Stimulated activated CD8-positive, alpha-beta memory T cell treated with anti-CD3 and anti-CD28 coated beads, Interleukin-15, amount 100 ng/mL, for 48 hours (primary cell): ENCODE data around the gene CRB2.

Source experiments
- DNase-seq, 2 donors: peaks; one replicate each; pipeline ENCODE4 v3.0.0-alpha.2; 2020; ENCODE audit warnings: low read depth in 2 of 2

The CRB2 gene

DNA sequence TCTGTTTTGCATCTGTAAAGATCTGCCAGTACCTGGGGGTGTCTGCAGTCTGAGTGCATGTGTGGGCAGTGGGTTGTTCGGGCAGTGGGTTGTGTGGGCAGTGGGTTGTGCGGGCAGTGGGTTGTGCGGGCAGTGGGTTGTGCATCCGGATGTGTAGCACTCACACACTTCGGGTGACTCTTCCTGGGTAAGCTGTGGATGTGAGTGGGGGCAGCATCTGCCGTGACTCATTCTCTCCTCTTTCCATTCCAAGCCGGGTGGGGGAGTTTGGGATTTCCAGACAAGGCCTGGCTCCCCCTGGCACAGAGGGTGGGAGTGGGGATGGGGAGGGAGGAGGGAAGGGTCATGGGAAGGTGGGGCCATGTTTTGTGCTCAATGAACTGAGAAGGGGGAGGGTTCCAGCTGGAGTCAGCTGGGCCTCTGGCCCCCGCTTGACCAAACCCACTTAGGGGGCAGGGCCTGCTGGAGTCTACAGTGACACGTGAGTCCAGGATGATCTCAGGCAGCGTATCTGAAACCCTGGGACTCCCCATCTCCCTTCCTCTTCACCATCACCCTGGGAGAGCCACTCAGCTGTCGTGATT, 8.3 kb downstream of the CRB2 start:
- no peak for DNase-seq

DNA sequence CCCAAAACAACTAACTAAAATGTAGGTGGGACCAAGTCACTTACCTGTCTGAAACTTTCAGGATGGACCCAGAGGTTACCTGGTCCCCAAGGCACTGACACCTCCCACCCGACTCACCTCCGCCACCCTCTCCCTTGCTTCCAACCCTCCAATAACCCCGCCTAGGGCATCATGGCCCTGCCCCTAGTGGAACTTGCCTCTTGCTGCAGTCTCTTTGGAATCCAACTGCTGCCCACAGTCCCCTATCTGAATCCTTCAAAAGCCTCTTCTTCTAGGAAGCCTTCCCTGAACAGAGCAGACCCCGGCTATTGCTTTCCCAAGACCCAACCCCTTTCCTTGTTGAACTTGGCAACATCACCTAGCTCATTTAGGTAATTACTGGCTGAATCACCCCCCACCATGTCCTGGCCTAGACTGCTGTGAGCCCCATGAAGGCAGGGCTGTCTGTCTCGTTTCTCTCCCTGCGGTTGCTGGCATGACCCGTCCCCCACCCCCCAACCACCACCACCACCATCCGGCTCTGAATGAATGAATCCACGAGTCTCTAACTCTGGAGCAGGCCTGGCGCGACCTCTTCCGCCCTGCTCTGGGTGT, 9.4 kb downstream of the CRB2 start:
- DNase-seq, result no peak

DNA sequence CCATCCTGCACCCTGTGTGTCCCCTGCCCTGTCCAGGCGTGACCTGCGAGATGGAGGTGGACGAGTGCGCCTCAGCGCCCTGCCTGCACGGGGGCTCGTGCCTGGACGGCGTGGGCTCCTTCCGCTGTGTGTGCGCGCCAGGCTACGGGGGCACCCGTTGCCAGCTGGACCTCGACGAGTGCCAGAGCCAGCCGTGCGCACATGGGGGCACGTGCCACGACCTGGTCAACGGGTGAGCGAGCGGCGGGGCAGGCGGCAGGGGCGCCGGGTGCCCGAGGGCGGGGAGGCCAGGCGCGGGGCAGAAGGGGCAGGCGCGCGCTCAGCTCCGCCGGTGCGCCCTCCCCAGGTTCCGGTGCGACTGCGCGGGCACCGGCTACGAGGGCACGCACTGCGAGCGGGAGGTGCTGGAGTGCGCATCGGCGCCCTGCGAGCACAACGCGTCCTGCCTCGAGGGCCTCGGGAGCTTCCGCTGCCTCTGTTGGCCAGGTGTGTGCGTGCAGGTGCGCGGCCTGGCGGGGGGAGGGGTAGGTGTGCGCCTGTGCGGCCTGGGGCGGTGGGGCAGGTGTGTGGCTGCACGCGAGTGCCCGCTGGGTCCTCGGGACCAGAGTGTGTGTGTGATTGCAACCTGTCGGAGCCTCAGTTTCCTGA, 10.0 kb downstream of the CRB2 start:
- DNase-seq, result no peak

DNA sequence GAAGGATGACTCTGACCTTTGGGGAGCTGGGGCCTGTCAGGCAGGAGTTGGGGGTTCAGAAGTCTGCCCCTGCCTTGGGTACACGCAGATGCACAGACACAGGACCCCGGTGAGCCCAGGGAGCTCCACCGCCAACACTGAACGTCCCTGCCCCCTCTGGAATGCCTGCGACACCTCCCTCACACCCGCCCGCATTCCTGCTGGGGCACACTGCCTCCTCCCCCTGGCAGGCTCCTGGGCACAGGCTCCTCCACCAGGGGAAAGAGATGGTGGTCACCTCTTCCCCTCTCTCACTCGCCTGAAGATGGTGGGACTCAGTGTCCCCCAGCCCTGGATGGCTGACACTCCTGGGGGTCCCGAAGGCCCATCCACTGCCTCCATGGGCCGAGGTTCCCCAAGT, 12.0 kb downstream of the CRB2 start:
- DNase-seq, result no peak

DNA sequence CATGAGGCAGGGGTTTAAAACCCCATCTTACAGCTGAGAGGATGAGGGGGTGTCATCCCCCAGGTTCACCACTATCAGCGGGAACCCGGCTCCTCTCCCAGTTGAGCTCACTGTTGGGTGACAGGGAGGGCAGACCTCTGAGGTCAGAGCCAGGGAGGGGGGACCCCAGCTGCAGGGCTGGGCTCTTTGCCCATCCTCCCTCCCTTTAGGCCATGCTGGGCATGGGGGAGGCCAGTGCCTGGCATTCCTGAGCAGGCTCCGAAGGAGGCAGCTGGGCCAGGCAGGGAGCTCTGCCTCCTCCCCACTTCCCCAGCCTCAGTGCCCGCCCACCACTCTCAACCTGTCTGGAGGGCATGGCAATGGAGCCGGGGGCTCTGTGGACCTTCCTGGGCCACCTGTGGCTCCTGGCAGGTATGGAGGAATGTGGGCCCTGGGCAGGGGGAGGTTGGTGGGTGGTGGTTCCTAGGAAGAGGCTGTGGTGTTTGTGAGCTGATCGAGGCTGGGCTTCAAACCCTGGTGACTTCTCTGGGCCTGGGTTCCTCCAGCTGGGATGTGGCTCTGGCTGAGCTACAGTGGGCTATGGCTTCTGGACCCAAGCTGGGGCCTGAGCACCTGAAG, 12.6 kb downstream of the CRB2 start:
- DNase-seq, result no peak

DNA sequence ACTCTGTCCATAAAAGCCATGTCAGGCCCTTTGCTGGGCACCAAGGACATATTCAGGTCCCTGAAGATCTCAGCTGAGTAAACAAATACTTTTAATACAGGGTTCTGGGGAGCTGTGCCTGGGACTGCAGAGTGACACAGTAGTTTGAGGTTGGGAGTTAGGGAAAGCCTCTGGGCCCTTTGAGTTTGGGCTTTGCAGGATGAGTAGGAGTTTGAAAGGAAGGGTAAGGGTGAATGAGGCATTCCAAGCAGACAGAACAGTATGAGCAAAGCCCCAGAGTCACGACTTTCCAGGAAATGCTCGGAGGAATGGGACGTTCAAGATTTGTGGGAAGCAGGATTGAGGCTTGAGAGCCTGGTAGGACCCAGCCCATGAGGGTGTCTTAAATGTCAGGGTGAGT, 13.3 kb downstream of the CRB2 start:
- DNase-seq, result no peak

DNA sequence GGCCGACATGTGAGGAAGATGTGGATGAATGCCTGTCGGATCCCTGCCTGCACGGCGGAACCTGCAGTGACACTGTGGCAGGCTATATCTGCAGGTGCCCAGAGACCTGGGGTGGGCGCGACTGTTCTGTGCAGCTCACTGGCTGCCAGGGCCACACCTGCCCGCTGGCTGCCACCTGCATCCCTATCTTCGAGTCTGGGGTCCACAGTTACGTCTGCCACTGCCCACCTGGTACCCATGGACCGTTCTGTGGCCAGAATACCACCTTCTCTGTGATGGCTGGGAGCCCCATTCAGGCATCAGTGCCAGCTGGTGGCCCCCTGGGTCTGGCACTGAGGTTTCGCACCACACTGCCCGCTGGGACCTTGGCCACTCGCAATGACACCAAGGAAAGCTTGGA, 14.1 kb downstream of the CRB2 start:
- DNase-seq, result no peak

DNA sequence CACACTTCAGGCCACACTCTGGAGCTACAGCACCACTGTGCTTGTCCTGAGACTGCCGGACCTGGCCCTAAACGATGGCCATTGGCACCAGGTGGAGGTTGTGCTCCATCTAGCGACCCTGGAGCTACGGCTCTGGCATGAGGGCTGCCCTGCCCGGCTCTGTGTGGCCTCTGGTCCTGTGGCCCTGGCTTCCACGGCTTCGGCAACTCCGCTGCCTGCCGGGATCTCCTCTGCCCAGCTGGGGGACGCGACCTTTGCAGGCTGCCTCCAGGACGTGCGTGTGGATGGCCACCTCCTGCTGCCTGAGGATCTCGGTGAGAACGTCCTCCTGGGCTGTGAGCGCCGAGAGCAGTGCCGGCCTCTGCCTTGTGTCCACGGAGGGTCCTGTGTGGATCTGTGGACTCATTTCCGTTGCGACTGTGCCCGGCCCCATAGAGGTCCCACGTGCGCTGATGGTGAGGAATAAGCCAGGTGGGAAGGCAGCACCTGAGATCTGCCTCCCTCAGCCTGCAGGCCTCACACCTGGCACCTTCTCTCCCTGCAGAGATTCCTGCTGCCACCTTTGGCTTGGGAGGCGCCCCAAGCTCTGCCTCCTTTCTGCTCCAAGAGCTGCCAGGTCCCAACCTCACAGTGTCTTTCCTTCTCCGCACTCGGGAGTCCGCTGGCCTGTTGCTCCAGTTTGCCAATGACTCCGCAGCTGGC, 14.7 kb downstream of the CRB2 start:
- no peak for DNase-seq

DNA sequence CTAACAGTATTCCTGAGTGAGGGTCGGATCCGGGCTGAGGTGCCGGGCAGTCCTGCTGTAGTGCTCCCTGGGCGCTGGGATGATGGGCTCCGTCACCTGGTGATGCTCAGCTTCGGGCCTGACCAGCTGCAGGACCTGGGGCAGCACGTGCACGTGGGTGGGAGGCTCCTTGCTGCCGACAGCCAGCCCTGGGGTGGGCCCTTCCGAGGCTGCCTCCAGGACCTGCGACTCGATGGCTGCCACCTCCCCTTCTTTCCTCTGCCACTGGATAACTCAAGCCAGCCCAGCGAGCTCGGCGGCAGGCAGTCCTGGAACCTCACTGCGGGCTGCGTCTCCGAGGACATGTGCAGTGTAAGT, 15.2 kb downstream of the CRB2 start:
- DNase-seq, result no peak

DNA sequence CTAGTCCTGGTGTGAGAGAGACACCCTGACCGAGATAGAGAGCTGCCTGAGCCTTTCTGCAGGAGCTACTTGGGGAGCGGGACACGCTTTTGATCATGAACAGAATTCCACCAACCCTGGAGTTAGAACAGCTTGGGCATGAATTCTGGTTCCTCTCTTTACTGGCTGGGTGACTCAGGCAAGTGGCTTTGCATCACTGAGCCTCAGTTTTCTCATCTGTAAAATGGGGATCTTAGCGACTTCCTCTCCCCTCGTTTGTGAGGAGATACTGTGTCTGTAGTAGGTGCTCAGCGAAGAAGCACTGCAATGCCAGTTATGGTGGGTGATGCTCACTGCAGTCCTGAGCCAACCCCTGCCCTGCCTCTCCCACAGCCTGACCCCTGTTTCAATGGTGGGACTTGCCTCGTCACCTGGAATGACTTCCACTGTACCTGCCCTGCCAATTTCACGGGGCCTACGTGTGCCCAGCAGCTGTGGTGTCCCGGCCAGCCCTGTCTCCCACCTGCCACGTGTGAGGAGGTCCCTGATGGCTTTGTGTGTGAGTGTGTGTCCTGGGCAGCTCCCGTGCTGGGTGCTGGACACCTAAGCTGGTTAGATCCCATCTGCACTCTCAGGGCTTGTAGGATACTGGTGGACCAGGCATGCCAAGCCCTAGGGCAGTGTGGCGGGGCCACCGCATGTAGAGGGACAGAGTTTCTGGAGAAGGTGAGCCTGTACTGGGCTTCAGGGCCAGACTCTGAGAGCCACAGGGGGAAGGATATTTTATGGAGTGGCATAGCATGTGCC, 16.0 kb downstream of the CRB2 start:
- no peak for DNase-seq

DNA sequence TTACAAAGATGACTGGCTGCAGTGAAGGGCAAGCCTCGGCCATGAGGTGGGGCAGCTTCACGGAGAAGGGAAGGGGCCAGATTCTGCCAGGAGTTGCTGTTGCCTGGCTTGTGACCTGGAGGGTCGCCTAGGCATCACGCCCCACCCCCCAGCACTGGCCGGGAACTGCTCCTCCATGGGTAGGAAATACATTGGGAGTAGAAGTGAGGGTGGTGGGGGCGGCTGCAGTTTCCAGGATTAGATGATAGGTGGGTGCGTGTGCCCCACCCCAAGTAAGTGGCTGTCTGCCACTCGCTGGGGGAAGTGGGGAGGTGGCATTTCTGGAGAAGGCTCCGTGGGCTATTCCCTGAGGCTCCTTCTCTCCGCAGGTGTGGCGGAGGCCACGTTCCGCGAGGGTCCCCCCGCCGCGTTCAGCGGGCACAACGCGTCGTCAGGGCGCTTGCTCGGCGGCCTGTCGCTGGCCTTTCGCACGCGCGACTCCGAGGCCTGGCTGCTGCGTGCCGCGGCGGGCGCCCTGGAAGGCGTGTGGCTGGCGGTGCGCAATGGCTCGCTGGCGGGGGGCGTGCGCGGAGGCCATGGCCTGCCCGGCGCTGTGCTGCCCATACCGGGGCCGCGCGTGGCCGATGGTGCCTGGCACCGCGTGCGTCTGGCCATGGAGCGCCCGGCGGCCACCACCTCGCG, 16.9 kb downstream of the CRB2 start:
- DNase-seq, result no peak

DNA sequence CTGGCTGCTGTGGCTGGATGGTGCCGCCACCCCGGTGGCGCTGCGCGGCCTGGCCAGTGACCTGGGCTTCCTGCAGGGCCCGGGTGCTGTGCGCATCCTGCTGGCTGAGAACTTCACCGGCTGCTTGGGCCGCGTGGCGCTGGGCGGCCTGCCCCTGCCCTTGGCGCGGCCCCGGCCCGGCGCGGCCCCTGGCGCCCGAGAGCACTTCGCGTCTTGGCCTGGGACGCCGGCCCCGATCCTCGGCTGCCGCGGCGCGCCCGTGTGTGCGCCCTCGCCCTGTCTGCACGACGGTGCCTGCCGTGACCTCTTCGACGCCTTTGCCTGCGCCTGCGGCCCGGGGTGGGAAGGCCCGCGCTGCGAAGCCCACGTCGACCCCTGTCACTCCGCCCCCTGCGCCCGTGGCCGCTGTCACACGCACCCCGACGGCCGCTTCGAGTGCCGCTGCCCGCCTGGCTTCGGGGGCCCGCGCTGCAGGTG, 17.5 kb downstream of the CRB2 start:
- no peak for DNase-seq

DNA sequence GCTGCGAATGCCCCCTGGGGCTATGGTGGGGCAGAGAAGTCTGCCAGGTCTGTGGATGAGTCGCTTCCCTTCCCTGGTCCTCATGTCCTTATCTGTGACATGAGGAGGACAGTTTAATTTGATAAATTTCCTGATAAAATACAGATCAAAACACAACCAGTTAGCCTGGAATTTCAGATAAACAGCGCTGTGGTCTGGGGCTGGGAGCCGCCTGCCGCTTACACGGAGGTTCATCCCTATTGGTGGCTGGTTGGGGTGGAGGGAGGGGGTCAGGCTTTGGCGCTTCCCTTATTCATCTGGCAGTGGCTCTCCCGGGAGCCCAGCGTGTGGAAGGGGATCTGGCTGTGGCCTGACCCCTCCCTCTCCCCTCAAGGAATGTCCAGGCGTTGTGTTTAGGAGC, 17.9 kb downstream of the CRB2 start:
- DNase-seq, result no peak

DNA sequence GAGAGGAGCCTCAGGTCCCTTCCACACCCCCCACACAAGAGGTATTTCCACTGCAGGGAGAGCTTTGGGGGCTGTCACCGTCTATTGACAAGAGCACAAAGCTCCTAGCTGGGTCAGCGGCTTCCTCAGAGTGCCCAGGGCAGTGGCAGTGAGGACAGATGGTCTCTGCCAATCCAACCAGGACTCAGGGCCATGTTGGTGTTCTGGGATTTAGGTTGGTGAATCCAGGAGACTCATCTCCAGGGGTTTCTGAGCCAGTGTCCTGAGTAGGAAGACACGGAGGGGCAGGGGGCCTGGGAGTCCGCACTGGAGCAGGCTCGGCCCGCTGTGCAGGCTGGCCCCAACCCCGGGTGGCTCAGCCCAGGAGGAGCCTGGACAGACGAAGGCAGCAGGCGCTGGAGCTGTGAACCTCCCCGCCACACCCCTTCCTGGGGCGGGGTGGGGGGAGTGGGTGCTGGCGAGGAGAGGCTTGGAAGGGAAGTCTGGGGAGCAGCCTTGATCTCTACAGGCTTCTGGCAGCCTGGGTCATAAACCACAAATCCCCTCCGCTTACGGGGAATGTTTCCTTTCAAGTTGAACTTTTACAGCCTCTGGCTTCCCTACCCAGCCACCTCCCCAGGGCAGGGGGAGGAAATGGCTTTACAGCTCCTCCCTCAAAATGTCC, 19.6 kb downstream of the CRB2 start:
- DNase-seq, result no peak

DNA sequence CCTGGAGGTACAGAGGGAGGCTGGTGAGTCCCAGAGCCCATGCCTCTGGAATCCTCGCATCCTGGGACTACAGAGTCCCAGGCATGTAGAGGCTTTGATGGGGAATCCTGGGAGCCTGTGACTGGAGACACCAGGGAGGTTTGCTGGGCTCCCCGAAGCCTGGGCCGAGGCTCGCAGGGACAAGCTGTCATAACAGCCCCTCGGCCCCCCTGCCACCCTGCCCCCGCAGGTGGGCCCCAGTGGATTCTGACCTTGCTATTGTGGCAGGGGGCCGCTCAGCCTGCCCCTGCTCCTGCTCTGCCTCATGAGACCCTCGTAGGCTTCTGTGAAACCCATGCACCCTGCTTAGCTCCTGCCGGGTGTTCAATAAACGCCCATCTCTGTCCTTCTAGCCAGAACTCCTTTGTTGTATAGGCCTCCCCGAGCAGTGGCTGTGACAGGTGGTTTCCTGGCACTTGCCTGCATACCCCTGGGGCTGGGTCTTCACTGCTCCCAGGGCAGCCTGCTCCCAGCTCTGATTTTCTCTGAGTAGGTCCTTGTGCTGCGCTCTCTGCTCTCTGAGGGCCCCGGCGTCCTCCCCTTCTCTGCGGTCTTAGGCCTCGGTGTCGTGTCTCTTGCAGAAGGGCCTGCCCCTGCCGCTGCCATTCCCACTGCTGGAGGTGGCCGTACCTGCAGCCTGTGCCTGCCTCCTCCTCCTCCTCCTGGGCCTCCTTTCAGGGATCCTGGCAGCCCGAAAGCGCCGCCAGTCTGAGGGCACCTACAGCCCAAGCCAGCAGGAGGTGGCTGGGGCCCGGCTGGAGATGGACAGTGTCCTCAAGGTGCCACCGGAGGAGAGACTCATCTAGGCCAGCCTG, 20.4 kb downstream of the CRB2 start:
- no peak for DNase-seq

DNA sequence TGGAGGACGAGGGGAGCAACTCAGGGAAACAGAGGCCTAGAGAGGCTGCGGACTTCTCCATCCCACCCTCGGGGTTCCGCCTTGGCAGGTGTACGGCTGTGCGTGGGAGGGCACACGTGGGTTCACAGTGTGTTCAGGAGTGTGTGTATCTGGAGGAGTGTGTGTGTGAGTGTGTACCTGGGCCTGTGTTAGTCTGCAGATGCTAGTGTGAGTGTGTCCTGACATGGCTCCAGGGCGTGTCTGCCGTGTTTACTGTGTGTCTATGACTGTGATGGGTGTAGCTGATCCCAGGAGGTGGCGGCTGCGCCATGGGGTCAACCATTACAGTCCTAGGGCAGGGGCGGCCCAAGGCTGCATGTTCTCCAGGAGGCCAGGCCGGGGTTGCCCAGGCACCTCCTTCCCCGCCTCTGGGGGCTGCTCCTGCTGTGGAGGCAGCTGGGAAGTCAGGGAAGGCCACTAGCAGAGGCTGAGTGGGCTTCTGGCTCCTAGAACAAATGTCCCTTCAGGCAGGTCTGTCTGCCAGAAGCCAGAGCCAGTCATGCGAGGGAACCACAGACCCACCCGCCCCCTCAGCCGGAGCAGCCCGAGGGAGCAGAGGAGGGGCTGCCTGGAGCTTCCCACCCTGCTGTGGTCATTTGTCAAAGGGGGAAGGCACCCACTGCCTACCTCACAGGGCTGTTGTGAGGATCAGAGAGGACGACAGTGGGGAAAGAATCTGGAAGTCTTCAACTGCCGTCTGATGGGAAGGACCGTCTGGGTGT, 21.4 kb downstream of the CRB2 start:
- no peak for DNase-seq

DNA sequence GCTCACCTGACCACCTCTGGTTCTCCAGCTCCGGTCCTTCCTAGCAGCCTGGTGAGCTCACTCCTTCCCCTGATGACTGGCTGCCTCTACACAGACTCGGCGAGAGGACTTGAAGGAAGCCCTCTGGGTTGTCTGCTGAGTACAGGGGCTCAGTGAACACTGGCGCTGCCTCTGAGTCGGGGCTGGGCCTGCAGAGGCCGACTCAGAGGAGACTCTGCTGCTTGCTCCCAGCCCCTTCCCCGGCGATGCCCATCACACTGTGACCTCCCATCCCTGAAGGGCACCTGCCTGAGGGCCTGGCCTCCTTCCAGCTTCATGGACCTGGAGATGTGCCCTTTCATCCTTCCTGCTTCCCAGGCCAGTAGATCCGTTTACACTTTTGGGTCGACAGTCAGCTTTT, 22.0 kb downstream of the CRB2 start:
- DNase-seq, result no peak

DNA sequence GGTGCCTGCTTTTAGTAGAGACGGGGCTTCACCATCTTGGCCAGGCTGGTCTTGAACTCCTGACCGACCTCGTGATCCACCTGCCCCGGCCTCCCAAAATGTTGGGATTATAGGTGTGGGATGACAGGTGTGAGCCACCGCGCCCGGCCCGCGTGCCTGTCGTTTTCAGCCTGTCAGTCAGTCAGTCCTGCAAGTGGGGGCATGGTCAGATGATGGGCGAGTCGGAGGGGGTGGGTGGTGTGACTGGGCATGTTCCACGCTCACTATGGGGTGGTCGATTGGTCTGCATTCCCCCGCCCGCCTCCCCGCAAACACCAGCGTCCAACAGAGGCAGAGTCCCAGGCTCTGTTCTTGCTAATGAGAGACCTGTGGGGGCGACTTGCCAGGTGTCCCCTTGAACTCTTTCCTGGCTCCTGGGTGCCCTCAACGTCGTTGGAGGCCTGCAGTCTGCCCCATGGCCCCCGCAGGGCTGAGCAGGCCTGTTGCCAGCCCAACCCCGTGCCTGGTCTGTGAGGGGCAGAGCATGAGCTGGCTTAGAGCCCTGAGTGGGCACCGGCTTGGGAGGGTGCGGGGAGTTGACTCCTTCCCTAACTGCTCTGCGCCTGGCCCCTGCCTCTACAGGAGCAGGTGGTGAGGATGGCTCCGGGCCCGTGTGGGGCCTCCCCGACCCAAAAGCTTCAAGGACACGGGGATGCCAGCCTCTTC, 23.1 kb downstream of the CRB2 start:
- no peak for DNase-seq
